Activated CD8-positive, alpha-beta memory T cell treated with anti-CD3 and anti-CD28 coated beads for 4 hours (primary cell): Measurements from ENCODE around the gene ST8SIA2.

Source experiments
- DNase-seq, 2 donors: peaks; one replicate each; pipeline ENCODE4 v3.0.0-alpha.2; 2020; ENCODE audit warnings: low read depth in 2 of 2

The ST8SIA2 gene

DNA sequence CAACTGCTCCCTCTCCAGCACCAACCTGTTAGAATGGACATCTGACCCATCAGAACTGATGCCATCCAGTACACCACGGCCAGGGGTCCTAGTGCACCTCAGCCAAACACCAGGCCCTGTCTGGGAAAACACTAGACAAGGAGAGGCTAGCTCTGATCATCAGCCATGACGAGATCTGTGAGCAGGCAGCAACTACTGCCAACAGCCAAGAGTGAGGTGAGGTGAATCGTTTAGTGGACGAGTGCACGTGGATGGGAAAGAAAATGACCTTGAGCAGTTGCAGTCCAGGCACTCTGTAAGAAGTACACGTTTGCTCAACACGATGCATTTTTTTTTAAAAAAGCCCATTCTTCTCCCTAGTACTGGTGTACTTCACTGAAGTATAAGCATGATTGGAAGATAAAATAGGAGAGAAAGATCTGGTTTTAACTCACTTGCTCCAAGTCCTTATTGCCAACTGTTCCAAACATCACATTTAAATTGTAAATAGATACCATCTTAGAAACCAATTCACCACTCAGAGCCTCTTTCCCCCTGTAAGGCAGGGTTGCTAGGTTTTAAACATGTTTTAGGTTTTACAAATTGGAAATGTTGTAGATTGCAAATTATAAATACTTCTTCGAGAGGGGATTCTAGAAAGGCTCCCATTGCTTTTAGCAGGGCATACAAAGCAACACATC, 5.7 kb downstream of the ST8SIA2 start:
- DNase-seq, result no peak

DNA sequence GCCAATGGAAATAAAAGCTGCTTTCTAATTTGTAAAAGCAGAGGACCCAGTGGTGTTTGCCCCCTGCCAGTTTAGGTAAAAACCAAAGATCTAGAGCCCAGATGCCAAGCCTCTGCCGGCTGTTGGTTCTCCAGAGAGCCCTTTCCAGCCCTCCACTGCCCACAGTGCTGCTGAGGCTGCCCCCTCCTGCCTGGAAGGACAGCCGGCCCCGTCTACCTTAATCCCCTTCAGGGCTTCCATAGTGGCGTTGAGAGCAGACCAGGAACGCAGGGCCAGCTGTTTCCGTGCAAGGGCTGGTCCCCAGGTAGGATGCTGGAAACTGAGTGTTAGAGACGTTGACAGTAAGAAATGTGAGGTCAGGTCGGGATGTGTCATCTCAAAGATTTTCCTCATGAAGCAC, 6.9 kb downstream of the ST8SIA2 start:
- no peak for DNase-seq

DNA sequence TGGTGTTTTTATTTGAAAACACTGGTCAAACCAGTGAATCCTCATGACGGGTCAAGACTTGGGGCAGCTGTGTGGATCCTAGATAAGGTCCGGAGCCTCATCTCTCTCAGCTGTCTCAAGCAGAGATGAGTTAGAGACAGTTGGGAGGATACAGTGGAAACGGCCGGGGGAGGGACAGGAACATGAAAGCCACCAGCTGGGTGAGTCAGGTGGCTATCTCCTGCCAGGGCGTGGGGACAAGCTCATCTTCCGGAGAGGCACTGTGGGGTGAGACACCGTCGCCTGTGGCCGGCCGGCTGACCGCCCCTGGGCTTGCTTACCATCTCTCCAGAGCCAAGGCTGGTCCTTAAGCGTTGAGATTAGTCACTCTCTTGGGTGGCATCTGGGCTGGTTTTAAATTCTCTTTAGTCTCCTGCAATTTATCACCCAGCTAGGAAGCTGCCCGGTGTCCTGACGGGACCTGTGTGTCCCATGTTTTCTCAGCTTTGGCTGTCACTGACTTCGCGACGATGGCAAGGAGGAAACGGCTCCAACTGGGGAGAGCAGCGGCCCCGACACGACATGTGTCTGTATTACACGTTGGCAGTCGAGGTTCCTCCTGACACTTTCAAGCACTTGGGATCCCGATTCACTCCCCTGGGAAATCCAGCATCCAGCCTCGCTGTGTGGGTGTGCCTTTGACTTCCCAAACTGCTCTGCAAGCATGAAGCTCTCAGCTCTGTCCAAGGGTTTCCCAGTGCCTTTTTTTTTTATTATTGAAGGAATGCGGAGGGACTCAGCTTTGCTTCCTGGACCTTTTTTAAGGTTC, 7.5 kb downstream of the ST8SIA2 start:
- DNase-seq, result no peak

- no peak for DNase-seq
Observed at GRCh38 chr15:92402751-92403150, 9.1 kb downstream of the ST8SIA2 start.

DNA sequence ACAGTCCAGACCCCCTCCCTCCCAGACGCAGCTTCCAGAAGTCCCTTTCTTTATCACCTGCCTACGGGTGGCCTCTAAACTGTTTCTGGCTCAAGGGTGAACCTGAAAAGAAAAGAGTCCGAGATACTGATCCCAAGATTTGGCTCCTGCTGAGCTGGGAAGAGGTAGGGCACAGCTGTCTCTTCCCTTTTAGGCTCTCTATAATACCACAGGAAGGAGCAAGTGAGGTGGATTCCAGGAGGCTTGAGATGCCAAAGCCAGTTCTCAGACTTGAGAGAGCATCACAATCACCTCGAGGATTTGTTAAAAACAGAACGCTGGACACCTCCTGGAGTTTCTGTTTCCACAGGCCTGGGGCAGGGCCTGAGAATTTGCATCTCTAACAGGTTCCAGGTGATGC, 12.3 kb downstream of the ST8SIA2 start:
- no peak for DNase-seq

DNA sequence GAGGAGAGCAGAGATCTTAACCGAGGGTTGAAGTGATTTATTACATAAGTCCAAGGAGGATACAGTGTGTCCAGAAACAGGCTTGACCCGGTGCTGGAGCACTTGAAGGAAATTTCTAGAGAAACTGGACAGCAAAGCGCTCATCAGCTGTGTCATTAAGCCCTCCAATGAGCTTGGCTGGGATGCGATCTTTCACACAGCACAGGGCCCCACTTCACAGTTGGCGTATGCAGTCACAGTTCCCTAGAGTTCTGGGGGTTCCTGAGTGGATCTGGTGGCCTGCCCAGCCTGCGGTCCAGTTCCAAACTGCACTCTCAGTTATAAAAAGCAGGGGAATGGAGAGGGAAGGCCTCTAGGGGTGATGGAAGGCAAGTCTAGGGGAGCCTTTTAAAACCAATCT, 13.6 kb downstream of the ST8SIA2 start:
- no peak for DNase-seq

DNA sequence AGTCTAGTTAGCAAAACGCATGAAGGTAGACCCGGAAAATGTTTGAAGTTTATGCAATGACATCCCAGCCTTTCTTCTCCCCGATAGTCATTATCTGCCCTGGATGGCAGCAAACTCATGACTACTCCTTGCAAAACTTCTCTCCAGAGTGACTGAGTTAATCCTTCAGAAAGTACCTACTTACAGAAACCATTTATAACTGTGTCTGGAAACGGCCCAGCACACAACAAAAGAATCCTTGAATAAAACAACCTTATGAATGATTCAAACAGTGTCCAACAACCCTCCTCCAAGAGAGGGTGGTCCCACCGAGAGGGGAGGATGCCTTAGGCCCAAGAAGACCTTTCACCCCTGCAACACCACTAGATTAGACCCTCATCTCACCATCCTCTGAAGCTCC, 14.2 kb downstream of the ST8SIA2 start:
- DNase-seq, result no peak

GRCh38 chr15:92409006-92409405, 15.3 kb downstream of the ST8SIA2 start:
- no peak for DNase-seq

GRCh38 chr15:92409521-92409920, 15.8 kb downstream of the ST8SIA2 start:
- no peak for DNase-seq

- no peak for DNase-seq
Observed at GRCh38 chr15:92410537-92410936, 16.9 kb downstream of the ST8SIA2 start.

- DNase-seq, result no peak
Observed at GRCh38 chr15:92411256-92411655, 17.6 kb downstream of the ST8SIA2 start.

DNA sequence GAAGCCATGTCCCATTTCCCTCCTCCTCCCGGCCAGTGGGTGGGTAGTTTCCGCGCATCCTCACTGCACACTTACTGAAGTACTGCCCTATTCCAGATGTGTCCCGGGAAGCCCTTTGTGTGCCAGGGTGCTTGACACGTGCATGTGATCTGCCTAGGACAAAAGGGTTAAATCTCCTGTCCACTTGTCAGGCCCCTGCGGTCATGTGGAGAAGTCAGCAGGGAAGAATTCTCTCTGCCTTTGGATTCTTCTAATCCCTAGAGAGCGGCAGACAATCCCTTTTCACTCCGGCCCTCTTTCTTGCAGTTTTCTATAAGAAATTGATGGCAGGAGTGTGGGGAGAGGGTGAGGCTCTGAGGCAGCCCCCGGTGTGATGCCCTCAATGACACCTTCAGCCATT, 19.8 kb downstream of the ST8SIA2 start:
- no peak for DNase-seq

- no peak for DNase-seq
Observed at GRCh38 chr15:92415639-92416297, 22.1 kb downstream of the ST8SIA2 start.

DNA sequence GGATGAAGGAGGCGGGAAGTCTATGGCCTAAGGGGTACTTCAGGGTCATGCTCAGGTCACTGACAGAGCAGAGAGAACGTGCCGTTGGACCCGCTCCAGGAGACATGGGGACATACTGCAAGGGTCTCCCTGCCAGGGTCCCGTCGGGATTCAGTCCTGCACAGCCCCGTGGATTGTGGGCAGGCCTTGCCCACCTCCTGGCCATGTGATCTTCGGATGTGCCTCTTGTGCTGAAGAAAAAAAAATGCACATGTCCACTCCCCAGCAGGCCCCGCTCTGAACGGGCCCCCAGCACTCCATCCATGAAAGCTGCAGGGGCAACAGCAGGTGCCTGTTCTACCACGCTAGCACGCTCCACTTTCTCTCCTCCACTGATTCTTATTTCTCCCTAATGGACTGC, 22.9 kb downstream of the ST8SIA2 start:
- DNase-seq, result no peak

DNA sequence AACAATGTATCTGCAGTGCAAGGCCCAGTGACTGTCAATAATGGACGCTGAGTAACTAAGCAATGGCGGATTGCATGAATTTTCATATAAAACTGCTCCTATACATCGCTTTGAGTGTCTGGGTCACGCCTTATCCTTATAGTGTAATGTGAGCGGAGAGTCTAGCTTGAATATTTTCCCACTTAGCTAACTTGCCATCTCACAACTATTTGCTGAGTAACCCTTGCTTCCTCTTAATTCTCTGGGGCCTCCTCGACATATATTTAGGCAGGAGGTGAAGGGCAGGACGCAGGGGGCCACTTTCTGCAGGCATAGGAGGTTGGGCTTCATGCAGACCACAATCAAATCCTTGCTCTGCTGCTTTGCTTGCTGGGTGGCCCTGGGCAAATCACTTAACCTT, 24.0 kb downstream of the ST8SIA2 start:
- DNase-seq, result no peak

GRCh38 chr15:92418864-92419263, 25.2 kb downstream of the ST8SIA2 start:
- no peak for DNase-seq

DNA sequence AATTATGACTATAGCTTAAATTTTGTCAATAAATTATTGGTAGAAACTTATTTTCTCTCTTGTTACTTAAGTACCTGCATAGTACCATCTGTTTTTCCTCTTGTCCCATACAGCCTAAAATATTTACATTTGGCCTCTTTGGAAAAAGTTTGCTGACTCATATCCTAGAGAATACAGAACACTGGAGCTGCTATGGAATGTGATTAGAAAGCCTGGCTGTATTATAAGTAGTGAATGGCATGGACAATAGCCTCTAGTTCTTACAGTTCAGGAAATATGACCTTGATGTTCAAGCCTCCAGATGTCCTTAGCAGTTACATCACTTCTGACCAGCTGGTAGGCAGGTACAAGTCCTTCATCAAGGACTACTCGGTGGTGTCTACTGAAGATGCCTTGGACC, 28.3 kb downstream of the ST8SIA2 start:
- DNase-seq, result no peak

- no peak for DNase-seq
Observed at GRCh38 chr15:92425578-92426225, 32.0 kb downstream of the ST8SIA2 start.

DNA sequence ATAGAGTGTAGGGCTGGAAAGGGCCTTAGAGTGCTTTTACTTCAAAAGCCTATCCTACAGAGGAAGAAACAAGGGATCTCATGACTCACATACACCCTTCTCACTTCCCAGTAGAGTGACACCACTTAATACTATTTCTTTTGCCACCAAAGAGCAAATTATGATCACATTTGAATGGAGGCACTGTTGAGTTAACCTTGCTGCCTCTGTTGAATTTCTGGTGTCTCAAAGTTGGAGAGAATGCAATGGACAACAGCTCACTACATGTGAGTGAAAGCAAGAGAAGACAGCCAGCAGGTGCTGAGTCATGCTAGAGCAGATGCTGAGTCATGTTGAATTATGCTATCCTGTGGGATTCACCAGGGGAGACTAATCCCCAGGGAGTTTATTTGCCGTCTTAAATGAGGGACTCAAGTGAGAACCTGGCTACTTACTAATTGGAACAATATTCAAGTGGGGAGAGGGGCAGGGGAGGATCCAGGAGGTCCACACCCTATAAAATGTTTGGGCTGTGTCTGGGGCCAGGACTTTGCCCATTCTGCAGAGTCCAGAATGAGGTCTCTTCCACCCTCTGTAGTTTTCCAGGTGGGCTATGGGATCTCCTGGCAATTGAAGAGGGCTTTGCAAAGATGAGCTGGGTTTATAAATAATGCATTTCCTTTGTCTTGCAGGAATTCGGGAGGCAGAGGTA, 35.8 kb downstream of the ST8SIA2 start:
- no peak for DNase-seq

DNA sequence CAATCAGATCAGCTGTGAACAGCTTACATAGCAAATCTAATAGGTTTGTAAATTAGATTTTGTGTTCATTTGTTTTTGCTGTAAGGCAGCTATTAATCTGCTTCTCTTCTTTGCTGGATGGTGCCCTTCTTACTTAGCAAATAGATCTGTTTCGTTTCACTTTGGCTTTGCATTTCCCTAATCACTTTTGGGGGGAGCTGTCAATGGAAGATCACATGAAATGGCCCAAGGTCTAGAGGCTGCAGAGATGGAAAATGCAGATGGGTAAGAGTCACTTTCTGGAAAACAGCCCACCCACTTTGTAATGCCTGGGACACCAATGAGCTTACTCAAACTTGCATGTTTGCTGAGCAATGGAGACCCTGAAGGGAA, 36.4 kb downstream of the ST8SIA2 start:
- DNase-seq, result no peak

GRCh38 chr15:92435145-92435544, 41.5 kb downstream of the ST8SIA2 start:
- no peak for DNase-seq

DNA sequence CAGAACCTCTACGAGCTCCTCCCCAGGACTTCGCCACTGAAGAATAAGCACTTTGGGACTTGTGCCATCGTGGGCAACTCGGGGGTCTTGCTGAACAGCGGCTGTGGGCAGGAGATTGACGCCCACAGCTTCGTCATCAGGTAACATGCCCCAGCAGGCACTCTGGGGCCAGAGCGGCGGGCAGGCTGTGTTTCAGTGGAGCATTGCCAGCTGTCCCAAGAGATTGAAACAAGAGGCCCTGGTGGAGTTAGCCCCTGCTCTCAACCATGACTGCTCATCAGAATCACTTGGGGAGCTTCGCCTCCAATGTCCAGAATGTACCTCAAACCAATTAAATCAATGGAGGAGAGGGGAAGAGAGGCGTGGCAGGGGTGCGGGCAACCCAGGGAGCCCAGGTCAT, 44.8 kb downstream of the ST8SIA2 start:
- no peak for DNase-seq
